GM12878 (cell line): ENCODE results near the gene IDI1. TPM values are rescaled to one million over a fixed set of nuclear protein-coding genes. Genes with fewer than 3 reads are reported as not detected.

ENCODE experiments used
- ATAC-seq: fragments of 200-7000 bp; cut with Tn5 transposase; 3 replicates; pipeline ENCODE4 v1.9.1; 2020; ENCODE audit warnings: mild to moderate bottlenecking, moderate library complexity
- BruUV-seq: library from RNA; stranded (reverse); fragments of 400-500 nt; replicated peaks from 2 replicates; lab custom pipeline; 2021; lab: Mats Ljungman, UMichigan
- CTCF ChIA-PET: fragments of 300-600 bp; sonication (Branson Sonifier 250); formaldehyde crosslinking; extraction: SDS; loops from one replicate; lab custom pipeline; 2021; ENCODE audit warnings: inconsistent platforms; lab: Yijun Ruan, JAX
- POLR2A ChIA-PET: fragments of 350-600 bp; formaldehyde crosslinking; extraction: SDS; loops from one replicate; lab custom pipeline; 2021; ENCODE audit warnings: inconsistent platforms; lab: Charles Lee
- RAD21 ChIA-PET: fragments of 300-600 bp; sonication (Branson Sonifier 250); formaldehyde crosslinking; loops from one replicate; lab custom pipeline; 2023; ENCODE audit warnings: antibody characterized with exemption; ENCODE audit not compliant: unreplicated experiment; lab: Charles Lee
- SMC1A ChIA-PET: fragments of 300-600 bp; sonication (Branson Sonifier 250); formaldehyde crosslinking; loops from one replicate; lab custom pipeline; 2023; ENCODE audit not compliant: unreplicated experiment, uncharacterized antibody; lab: Charles Lee
- DNase-seq: peaks from one replicate; pipeline ENCODE4 v3.0.0-alpha.2; 2011; ENCODE audit warnings: low read depth, low spot score
- FAIRE-seq: peaks from 3 replicates; lab custom pipeline; 2011; peaks lifted over from hg19 to GRCh38; lab: Jason Lieb, UNC
- H2AFZ ChIP-seq: 2 replicates; pipeline ENCODE4 v1.6.0; 2011; ENCODE audit warnings: low read depth, low read length, control low read depth; ENCODE audit not compliant: control insufficient read depth
- H3K27ac ChIP-seq: 2 replicates; pipeline ENCODE4 v1.5.1; 2011; ENCODE audit warnings: control low read depth; ENCODE audit not compliant: control insufficient read depth, insufficient read depth
- H3K27me3 ChIP-seq, 2 experiments: replicated peaks in 1 of 2; 2 replicates each; pipeline versions ENCODE4 v1.6.0 to v1.6.1; 2011; ENCODE audit warnings: low read length in 1 of 2; ENCODE audit not compliant: control insufficient read depth in 2 of 2, insufficient read depth in 2 of 2
- H3K36me3 ChIP-seq, 2 experiments: 2 replicates each; pipeline ENCODE4 v1.5.1; 2011; ENCODE audit warnings: low read length in 1 of 2; ENCODE audit not compliant: control insufficient read depth in 2 of 2, insufficient read depth in 2 of 2
- H3K4me1 ChIP-seq: 2 replicates; pipeline ENCODE4 v1.6.1; 2011; ENCODE audit warnings: mild to moderate bottlenecking, low read length, moderate library complexity, mixed read lengths; ENCODE audit not compliant: control insufficient read depth, insufficient read depth
- H3K4me2 ChIP-seq: 2 replicates; pipeline ENCODE4 v1.6.0; 2011; ENCODE audit warnings: control low read depth; ENCODE audit not compliant: control insufficient read depth, insufficient read depth
- H3K4me3 ChIP-seq: fragments of 200-600 bp; sonication (generic); 2 replicates; pipeline ENCODE4 v1.5.1; 2016
- H3K79me2 ChIP-seq: 2 replicates; pipeline ENCODE4 v1.6.0; 2011; ENCODE audit warnings: low read length; ENCODE audit not compliant: control insufficient read depth, insufficient read depth
- H3K9ac ChIP-seq: 2 replicates; pipeline ENCODE4 v1.8.0; 2011; ENCODE audit warnings: low read length, control low read depth, mixed read lengths; ENCODE audit not compliant: control insufficient read depth, insufficient read depth
- H3K9me3 ChIP-seq: replicated peaks from 3 replicates; pipeline ENCODE4 v1.5.1; 2011; ENCODE audit warnings: mild to moderate bottlenecking, low read length; ENCODE audit not compliant: control insufficient read depth, insufficient read depth
- H4K20me1 ChIP-seq: 2 replicates; pipeline ENCODE4 v1.6.0; 2011; ENCODE audit not compliant: control insufficient read depth, insufficient read depth
- ASH2L ChIP-seq: fragments of 300-600, 200-600 bp; sonication (generic); IDR thresholded peaks from 2 replicates; pipeline ENCODE4 v1.6.1; 2017; ENCODE audit warnings: low read depth, mild to moderate bottlenecking, borderline replicate concordance
- EED ChIP-seq: sonication (generic); IDR thresholded peaks from 2 replicates; pipeline ENCODE4 v1.6.1; 2016; ENCODE audit warnings: antibody characterized with exemption, low read depth
- HCFC1 ChIP-seq: fragments of 150-350 bp; IDR thresholded peaks from 2 replicates; pipeline ENCODE4 v1.6.1; 2014; ENCODE audit warnings: low read length
- HSF1 ChIP-seq: fragments of 150-350 bp; IDR thresholded peaks from 2 replicates; pipeline ENCODE4 v1.6.1; 2014; ENCODE audit warnings: mild to moderate bottlenecking, low read depth, low read length
- IKZF1 ChIP-seq: fragments of 450-650 bp; conservative IDR thresholded peaks from 2 replicates; pipeline ENCODE4 v1.6.1; 2017; ENCODE audit warnings: antibody characterized with exemption, mild to moderate bottlenecking
- IRF5 ChIP-seq: fragments of 450-650 bp; IDR thresholded peaks from 2 replicates; pipeline ENCODE4 v1.6.1; 2017; ENCODE audit warnings: borderline replicate concordance
- KDM1A ChIP-seq: fragments of 200-600 bp; sonication (generic); IDR thresholded peaks from 2 replicates; pipeline ENCODE4 v1.6.1; 2016; ENCODE audit warnings: borderline replicate concordance
- MTA2 ChIP-seq: fragments of 450-650 bp; IDR thresholded peaks from 2 replicates; pipeline ENCODE4 v1.6.1; 2016; ENCODE audit warnings: low read depth, mild to moderate bottlenecking, moderate library complexity
- MTA3 ChIP-seq: IDR thresholded peaks from 2 replicates; pipeline ENCODE4 v1.6.1; 2012; ENCODE audit warnings: low read length, inconsistent platforms, borderline replicate concordance
- NBN ChIP-seq: fragments of 450-650 bp; IDR thresholded peaks from 2 replicates; pipeline ENCODE4 v1.6.1; 2016
- PAX5 ChIP-seq: IDR thresholded peaks from 2 replicates; pipeline ENCODE4 v1.6.1; 2011; ENCODE audit warnings: low read depth, low read length, borderline replicate concordance
- POLR2AphosphoS2 ChIP-seq: IDR thresholded peaks from 2 replicates; pipeline ENCODE4 v1.6.1; 2011; ENCODE audit warnings: low read depth, mild to moderate bottlenecking, low read length, improper control_type of control experiment, moderate library complexity
- RBBP5 ChIP-seq: fragments of 200-600 bp; sonication (generic); conservative IDR thresholded peaks from 2 replicates; pipeline ENCODE4 v1.6.1; 2016
- RCOR1 ChIP-seq: conservative IDR thresholded peaks from 2 replicates; pipeline ENCODE4 v1.6.1; 2012; ENCODE audit warnings: low read depth, low read length, improper control_type of control experiment
- RFX5 ChIP-seq: IDR thresholded peaks from 2 replicates; pipeline ENCODE4 v1.6.1; 2011; ENCODE audit warnings: low read depth, low read length, improper control_type of control experiment
- SKIL ChIP-seq: fragments of 450-650 bp; IDR thresholded peaks from 2 replicates; pipeline ENCODE4 v1.6.1; 2017; ENCODE audit warnings: mild to moderate bottlenecking, low read depth, inconsistent platforms; ENCODE audit not compliant: poor library complexity, severe bottlenecking
- TAF1 ChIP-seq: IDR thresholded peaks from 2 replicates; pipeline ENCODE4 v1.6.1; 2011; ENCODE audit warnings: mild to moderate bottlenecking, low read depth, low read length, borderline replicate concordance
- ZNF384 ChIP-seq: IDR thresholded peaks from 2 replicates; pipeline ENCODE4 v1.6.1; 2012; ENCODE audit warnings: low read depth, mild to moderate bottlenecking, low read length, improper control_type of control experiment, borderline replicate concordance
- WGBS: methylation state at CpG from one replicate; pipeline ENCODE4 v1.1.6; 2016; ENCODE audit warnings: low lambda C conversion rate; ENCODE audit not compliant: insufficient replicate concordance, insufficient coverage; ENCODE audit errors: missing lambda C conversion rate; 5-methylcytosine and 5-hydroxymethylcytosine counted together
- in situ Hi-C: fragments of 300-500 bp; cut with MboI; formaldehyde crosslinking; loops from 9 replicates; pipeline ENCODE4 v1.14.3; 2018; ENCODE audit warnings: mixed read lengths
- intact Hi-C: fragments of 100-400 bp; cut with micrococcal nuclease; formaldehyde crosslinking; loops from one replicate; pipeline ENCODE4 v1.14.2; 2022; ENCODE audit not compliant: unreplicated experiment
- polyA plus RNA-seq, 11 experiments: library from polyadenylated mRNA; depleted of rRNA in 4 of 11; unstranded in 6 of 11; stranded (reverse) in 5 of 11; fragments of >200 nt; fragmentation: Nextera tagmentation in 4 of 11; fragmentation: Illumina TruSeq in 1 of 11; extraction: Ambion mirVana in 4 of 11; extraction: Trizol in 1 of 11; gene quantifications; 1 replicate in 1 of 11; 2 replicates in 10 of 11; pipeline versions ENCODE4 v1.2.1 to v1.2.3, GENCODE V29; 2011 to 2016; ENCODE audit warnings: inconsistent platforms in 2 of 11, missing spikeins in 2 of 11, low read depth in 1 of 11
- total RNA-seq, 4 experiments: library from RNA; depleted of rRNA in 3 of 4; stranded (reverse); fragments of >200 nt in 3 of 4; fragmentation: Illumina TruSeq in 1 of 4; extraction: Trizol in 1 of 4; gene quantifications; 2 replicates each; pipeline versions ENCODE4 v1.2.1 to v1.2.3, GENCODE V29; 2013 to 2021

The IDI1 gene
- total and polyA plus RNA-seq, 10 of the 15 experiments (the other 5 are each of a cell fraction or from before 2014, with no cell fraction given) = 85.5 to 223 (median 157) TPM

GRCh38 chr10:1007583-1007982 is 41.3 kb downstream of the IDI1 start:
- in situ Hi-C loops = no loop called here
- H3K4me3 ChIP-seq = no peak overlapping the region
- no peak overlapping the region for H3K4me2 ChIP-seq
- H3K79me2 ChIP-seq = peaks cover 7% of the 10 kb centered on the region
- no peaks in the 10 kb centered on the region for H3K27me3 ChIP-seq
- no peak for FAIRE-seq
- ATAC-seq = no peak
- ChIA-PET SMC1A (no interaction called here), POLR2A (no interaction called here), RAD21 (no interaction called here), CTCF (no interaction called here)
- 95% methylated on average over 10 of the region's 10 CpGs for WGBS
- H3K27ac ChIP-seq = no peak overlapping the region
- H3K9me3 ChIP-seq = peaks cover 3% of the 10 kb centered on the region; the same call in 2 of the 3 replicates
- intact Hi-C loops = no loop called here
- DNase-seq = no peak
- no peaks in the 10 kb centered on the region; the same call in 1 of the 2 replicates for H4K20me1 ChIP-seq
- H3K36me3 ChIP-seq = peaks cover 50 to 60% of the 10 kb centered on the region in 2 experiments
- H3K4me1 ChIP-seq = no peaks in the 10 kb centered on the region
- no peak overlapping the region for H3K9ac ChIP-seq
- no TSS peak for BruUV-seq
- no peak overlapping the region for H2AFZ ChIP-seq
- TF ChIP-seq PAX5 (no peak), NBN (no peak), POLR2AphosphoS2 (no peak), SKIL (no peak), IKZF1 (no peak), HCFC1 (no peak), TAF1 (no peak), RBBP5 (no peak), RFX5 (no peak), MTA3 (no peak), MTA2 (no peak), IRF5 (no peak), HSF1 (no peak), EED (no peak), KDM1A (no peak), RCOR1 (no peak), ZNF384 (no peak), ASH2L (no peak)
